Endothelial cell of umbilical vein (primary cell): ENCODE data around the gene EP300. TPM values are rescaled to one million over a fixed set of nuclear protein-coding genes. Genes with fewer than 3 reads are reported as not detected.
"Not testable (repeated sequence)": the region's sequence is repeated elsewhere in the genome, so short reads cannot be mapped to it uniquely, and the experiment has no call there.

Experiments used
- BruUV-seq: library from RNA; stranded (reverse); fragments of 400-500 nt; replicated peaks from 2 replicates; lab custom pipeline; 2021; lab: Mats Ljungman, UMichigan
- CTCF ChIA-PET: fragments of 300-600, 350-600 bp; sonication (Branson Sonifier 250); formaldehyde crosslinking; loops from one replicate; lab custom pipeline; 2021; ENCODE audit warnings: antibody characterized with exemption, inconsistent platforms; lab: Charles Lee
- POLR2A ChIA-PET: fragments of 300-600, 350-600 bp; sonication (Branson Sonifier 250); formaldehyde crosslinking; loops from one replicate; lab custom pipeline; 2021; ENCODE audit warnings: antibody characterized with exemption, inconsistent platforms; lab: Charles Lee
- DNase-seq: peaks from one replicate; pipeline ENCODE4 v3.0.0-alpha.2; 2011; ENCODE audit warnings: low read depth, low spot score
- FAIRE-seq: peaks from 2 replicates; lab custom pipeline; 2011; peaks lifted over from hg19 to GRCh38; lab: Jason Lieb, UNC
- H2AFZ ChIP-seq: 2 replicates; pipeline ENCODE4 v1.6.0; 2012; ENCODE audit warnings: low read depth, low read length, control low read depth, inconsistent platforms
- H3K27ac ChIP-seq: 2 replicates; pipeline ENCODE4 v1.5.1; 2011; ENCODE audit warnings: low read depth, mild to moderate bottlenecking, control low read depth, low read length, moderate library complexity; ENCODE audit not compliant: insufficient read depth
- H3K27me3 ChIP-seq, 2 experiments: 2 replicates each; pipeline versions ENCODE4 v1.6.0 to v1.6.1; 2011; ENCODE audit warnings: low read length in 2 of 2, mixed read lengths in 1 of 2; ENCODE audit not compliant: control insufficient read depth in 2 of 2, insufficient read depth in 2 of 2
- H3K36me3 ChIP-seq, 2 experiments: 2 replicates in 1 of 2; 3 replicates in 1 of 2; pipeline ENCODE4 v1.5.1; 2011; ENCODE audit warnings: low read length in 2 of 2, mild to moderate bottlenecking in 1 of 2, moderate library complexity in 1 of 2; ENCODE audit not compliant: control insufficient read depth in 2 of 2, insufficient read depth in 2 of 2; ENCODE audit errors: extremely low read depth in 1 of 2
- H3K4me1 ChIP-seq: 3 replicates; pipeline ENCODE4 v1.5.1; 2011; ENCODE audit warnings: mild to moderate bottlenecking, low read length; ENCODE audit not compliant: control insufficient read depth, insufficient read depth; ENCODE audit errors: extremely low read depth
- H3K4me2 ChIP-seq: 2 replicates; pipeline ENCODE4 v1.6.1; 2011; ENCODE audit warnings: low read length, control low read depth, mixed read lengths; ENCODE audit not compliant: insufficient read depth
- H3K4me3 ChIP-seq, 3 experiments: fragments of 200-600 bp in 1 of 3; sonication (generic), shearing (Covaris generic) in 1 of 3; replicated peaks in 1 of 3; 2 replicates each; pipeline ENCODE4 v1.5.1; 2011 to 2016; ENCODE audit warnings: control low read depth in 3 of 3, low read length in 3 of 3, mild to moderate bottlenecking in 2 of 3, inconsistent platforms in 1 of 3, low read depth in 1 of 3, moderate library complexity in 1 of 3; ENCODE audit not compliant: insufficient read depth in 1 of 3
- H3K79me2 ChIP-seq: 2 replicates; pipeline ENCODE4 v1.6.0; 2012; ENCODE audit warnings: low read length, inconsistent platforms; ENCODE audit not compliant: control insufficient read depth, insufficient read depth
- H3K9ac ChIP-seq: replicated peaks from 2 replicates; pipeline ENCODE3; 2011; ENCODE audit warnings: low read length, control low read depth; ENCODE audit not compliant: insufficient read depth; ENCODE audit errors: extremely low read depth
- H3K9me1 ChIP-seq: replicated peaks from 3 replicates; pipeline ENCODE4 v1.6.0; 2011; ENCODE audit warnings: mild to moderate bottlenecking, low read length; ENCODE audit not compliant: control insufficient read depth, insufficient read depth; ENCODE audit errors: extremely low read depth
- H3K9me3 ChIP-seq: replicated peaks from 2 replicates; pipeline ENCODE4 v1.5.1; 2012; ENCODE audit warnings: low read length, inconsistent platforms; ENCODE audit not compliant: control insufficient read depth, insufficient read depth
- H4K20me1 ChIP-seq: replicated peaks from 2 replicates; pipeline ENCODE3; 2011; ENCODE audit warnings: mild to moderate bottlenecking, low read length; ENCODE audit not compliant: control insufficient read depth, insufficient read depth; ENCODE audit errors: extremely low read depth
- EZH2 ChIP-seq: IDR thresholded peaks from 2 replicates; pipeline ENCODE4 v1.6.1; 2012; ENCODE audit warnings: borderline replicate concordance, low read depth, mild to moderate bottlenecking, moderate library complexity, low read length, inconsistent platforms; ENCODE audit not compliant: severe bottlenecking
- FOS ChIP-seq: IDR thresholded peaks from 2 replicates; pipeline ENCODE4 v1.6.1; 2011; ENCODE audit warnings: mild to moderate bottlenecking, low read length, moderate library complexity, borderline replicate concordance; ENCODE audit not compliant: insufficient read depth
- GATA2 ChIP-seq: IDR thresholded peaks from 2 replicates; pipeline ENCODE4 v1.7.0; 2011; ENCODE audit warnings: low read depth, mild to moderate bottlenecking, moderate library complexity, mixed read lengths, low read length; ENCODE audit not compliant: insufficient read length, insufficient read depth
- JUN ChIP-seq: IDR thresholded peaks from 2 replicates; pipeline ENCODE4 v1.6.1; 2011; ENCODE audit warnings: borderline replicate concordance, low read depth; ENCODE audit not compliant: insufficient read length, insufficient read depth
- MYC ChIP-seq: IDR thresholded peaks from one replicate; pipeline ENCODE4 v1.6.1; 2011; ENCODE audit warnings: mild to moderate bottlenecking, low read depth, low read length
- POLR2A ChIP-seq: IDR thresholded peaks from 2 replicates; pipeline ENCODE4 v1.6.1; 2012; ENCODE audit warnings: low read depth, mild to moderate bottlenecking, control low read depth, low read length
- POLR2AphosphoS5 ChIP-seq: IDR thresholded peaks from 2 replicates; pipeline ENCODE4 v1.6.1; 2012; ENCODE audit warnings: low read depth, mild to moderate bottlenecking, control low read depth, low read length, moderate library complexity; ENCODE audit not compliant: insufficient read depth
- dilution Hi-C: fragments of 300-500 bp; cut with MboI; formaldehyde crosslinking; loops from one replicate; pipeline ENCODE4 v1.15.0; 2019; ENCODE audit warnings: low sequenced_read_pairs; ENCODE audit not compliant: extremely low pct_ligation_motif_present
- intact Hi-C: fragments of 100-400 bp; cut with micrococcal nuclease; formaldehyde crosslinking; loops from one replicate; pipeline ENCODE4 v1.10.0; 2022
- polyA plus RNA-seq, 4 experiments: library from polyadenylated mRNA; depleted of rRNA in 3 of 4; stranded (reverse) in 3 of 4; unstranded in 1 of 4; fragments of >200 nt; gene quantifications; 2 replicates each; pipeline versions ENCODE4 v1.2.1 to v1.2.3, GENCODE V29; 2011 to 2012; ENCODE audit warnings: missing spikeins in 1 of 4
- total RNA-seq: library from RNA; stranded (reverse); gene quantifications from 2 replicates; pipeline ENCODE4 v1.2.3, GENCODE V29; 2021
- TF ChIP-seq, protein P1 (sequence below), 2 donors: IDR thresholded peaks; 1 replicate in 1 of 2; 2 replicates in 1 of 2; pipeline ENCODE4 v1.5.1; 2011; ENCODE audit warnings: low read length in 2 of 2, mild to moderate bottlenecking in 2 of 2, moderate library complexity in 2 of 2, control low read depth in 1 of 2, inconsistent platforms in 1 of 2, low read depth in 1 of 2; ENCODE audit not compliant: insufficient read depth in 1 of 2; ENCODE audit errors: extremely low read depth in 1 of 2
- TF ChIP-seq, protein P2 (sequence below): IDR thresholded peaks from 2 replicates; pipeline ENCODE4 v1.6.1; 2011; ENCODE audit not compliant: insufficient read depth, insufficient read length

Gene EP300
- total and polyA plus RNA-seq, 2 donors (not counting 3 experiments of a cell fraction or from before 2014, with no cell fraction given) = 24.4 to 63.0 TPM

DNA sequence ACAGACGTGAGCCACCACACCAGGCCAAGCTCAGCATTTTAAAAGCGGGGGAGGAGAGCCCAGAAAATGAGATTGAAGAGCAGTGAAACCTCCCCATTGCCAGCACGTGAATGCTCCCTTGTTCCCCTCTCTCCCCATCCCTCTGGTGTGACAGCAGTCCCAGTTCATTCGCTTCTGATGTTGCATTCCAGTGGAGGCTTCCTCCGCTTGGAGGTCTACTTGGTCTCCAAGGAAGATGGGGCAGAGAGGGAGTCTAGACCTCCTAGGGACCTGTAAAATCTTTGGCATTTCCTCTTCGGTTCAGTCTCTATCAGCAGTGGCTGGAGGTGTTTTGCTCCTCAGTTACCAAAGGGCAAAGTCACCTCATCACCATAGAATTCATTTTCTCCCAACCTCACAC lies 30.2 kb upstream of the EP300 start:
- FAIRE-seq = no peak
- no peaks in the 10 kb centered on the region for H3K4me1 ChIP-seq
- no peak for DNase-seq
- no peaks in the 10 kb centered on the region for H3K27me3 ChIP-seq
- no peak overlapping the region for H3K4me2 ChIP-seq
- dilution Hi-C loops (no loop called here), intact Hi-C loops (no loop called here)
- no peaks in the 10 kb centered on the region for H3K9me3 ChIP-seq
- CTCF ChIA-PET = interaction anchor here (0.6 to 1.4 kb wide), 4 partner anchors 13 to 95 kb away, joined by 3 to 4 read pairs (median 3); no protein-coding TSS in a partner anchor
- TF ChIP-seq, protein P1, sequence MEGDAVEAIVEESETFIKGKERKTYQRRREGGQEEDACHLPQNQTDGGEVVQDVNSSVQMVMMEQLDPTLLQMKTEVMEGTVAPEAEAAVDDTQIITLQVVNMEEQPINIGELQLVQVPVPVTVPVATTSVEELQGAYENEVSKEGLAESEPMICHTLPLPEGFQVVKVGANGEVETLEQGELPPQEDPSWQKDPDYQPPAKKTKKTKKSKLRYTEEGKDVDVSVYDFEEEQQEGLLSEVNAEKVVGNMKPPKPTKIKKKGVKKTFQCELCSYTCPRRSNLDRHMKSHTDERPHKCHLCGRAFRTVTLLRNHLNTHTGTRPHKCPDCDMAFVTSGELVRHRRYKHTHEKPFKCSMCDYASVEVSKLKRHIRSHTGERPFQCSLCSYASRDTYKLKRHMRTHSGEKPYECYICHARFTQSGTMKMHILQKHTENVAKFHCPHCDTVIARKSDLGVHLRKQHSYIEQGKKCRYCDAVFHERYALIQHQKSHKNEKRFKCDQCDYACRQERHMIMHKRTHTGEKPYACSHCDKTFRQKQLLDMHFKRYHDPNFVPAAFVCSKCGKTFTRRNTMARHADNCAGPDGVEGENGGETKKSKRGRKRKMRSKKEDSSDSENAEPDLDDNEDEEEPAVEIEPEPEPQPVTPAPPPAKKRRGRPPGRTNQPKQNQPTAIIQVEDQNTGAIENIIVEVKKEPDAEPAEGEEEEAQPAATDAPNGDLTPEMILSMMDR (IDR thresholded peaks at IDR 0.05; ENCODE audit: extremely low read depth in 1 of 2, insufficient read depth in 1 of 2, low read depth in 1 of 2, low read length in 2 of 2) = no peak
- TF ChIP-seq MYC (no peak), GATA2 (no peak), JUN (no peak), POLR2A (no peak), FOS (no peak), POLR2AphosphoS5 (no peak), EZH2 (no peak)
- TF ChIP-seq, protein P2, sequence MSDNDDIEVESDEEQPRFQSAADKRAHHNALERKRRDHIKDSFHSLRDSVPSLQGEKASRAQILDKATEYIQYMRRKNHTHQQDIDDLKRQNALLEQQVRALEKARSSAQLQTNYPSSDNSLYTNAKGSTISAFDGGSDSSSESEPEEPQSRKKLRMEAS = no peak
- H3K4me3 ChIP-seq = no peak overlapping the region
- H3K9ac ChIP-seq = no peak overlapping the region
- H3K79me2 ChIP-seq = no peaks in the 10 kb centered on the region
- no peaks in the 10 kb centered on the region for H4K20me1 ChIP-seq
- BruUV-seq = no TSS peak
- no peaks in the 10 kb centered on the region for H3K36me3 ChIP-seq
- POLR2A ChIA-PET = no interaction called here
- no peak overlapping the region for H3K27ac ChIP-seq
- no peaks in the 10 kb centered on the region for H3K9me1 ChIP-seq
- H2AFZ ChIP-seq = no peak overlapping the region

DNA sequence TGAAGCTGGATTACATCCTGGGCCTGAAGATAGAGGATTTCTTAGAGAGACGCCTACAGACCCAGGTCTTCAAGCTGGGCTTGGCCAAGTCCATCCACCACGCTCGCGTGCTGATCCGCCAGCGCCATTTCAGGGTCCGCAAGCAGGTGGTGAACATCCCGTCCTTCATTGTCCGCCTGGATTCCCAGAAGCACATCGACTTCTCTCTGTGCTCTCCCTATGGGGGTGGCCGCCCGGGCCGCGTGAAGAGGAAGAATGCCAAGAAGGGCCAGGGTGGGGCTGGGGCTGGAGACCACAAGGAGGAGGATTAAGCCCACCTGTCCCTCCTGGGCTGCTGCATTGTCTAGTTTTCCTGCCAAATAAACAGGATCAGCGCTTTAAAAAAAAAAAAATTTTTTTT lies 28.1 kb upstream of the EP300 start:
- H3K27me3 ChIP-seq, H3K4me3 ChIP-seq, H3K79me2 ChIP-seq, DNase-seq, H4K20me1 ChIP-seq, H3K36me3 ChIP-seq, H3K9ac ChIP-seq, H3K4me2 ChIP-seq, POLR2A ChIA-PET, H3K9me3 ChIP-seq, BruUV-seq, H3K27ac ChIP-seq, dilution Hi-C loops, FAIRE-seq, H2AFZ ChIP-seq, H3K9me1 ChIP-seq, H3K4me1 ChIP-seq, intact Hi-C loops: not testable (repeated sequence)
- CTCF ChIA-PET = interaction anchor here (1.5 kb wide), 1 partner anchor 142 kb away, joined by 4 read pairs; no protein-coding TSS in a partner anchor

DNA sequence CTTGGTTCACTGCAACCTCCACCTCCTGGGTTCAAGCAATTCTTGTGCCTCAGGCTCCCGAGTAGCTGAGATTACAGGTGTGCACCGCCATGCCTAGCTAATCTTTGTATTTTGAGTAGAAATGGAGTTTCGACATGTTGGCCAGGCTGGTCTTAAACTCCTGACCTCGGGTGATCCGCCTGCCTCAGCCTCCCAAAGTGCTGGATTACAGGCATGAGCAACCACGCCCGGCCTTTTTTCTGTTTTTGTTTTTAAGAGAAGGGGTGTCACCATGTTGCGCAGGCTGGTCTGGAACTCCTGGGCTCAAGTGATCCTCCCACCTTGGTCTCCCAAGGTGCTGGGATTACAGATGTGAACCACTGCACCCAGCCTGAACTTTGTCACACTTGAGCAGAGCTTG lies 26.1 kb upstream of the EP300 start:
- H4K20me1 ChIP-seq, H3K36me3 ChIP-seq, H3K27ac ChIP-seq, H3K9me3 ChIP-seq, H3K4me1 ChIP-seq, H3K9ac ChIP-seq, H3K27me3 ChIP-seq, H3K4me2 ChIP-seq, intact Hi-C loops, DNase-seq, H3K9me1 ChIP-seq, BruUV-seq, H3K4me3 ChIP-seq, FAIRE-seq, H2AFZ ChIP-seq, H3K79me2 ChIP-seq, dilution Hi-C loops: not testable (repeated sequence)
- ChIA-PET CTCF (interaction anchor here (0.6 kb wide), 1 partner anchor 61 kb away, joined by 3 read pairs; no protein-coding TSS in a partner anchor), POLR2A (interaction anchor here (0.7 kb wide), 1 partner anchor 100 kb away, joined by 3 read pairs; no protein-coding TSS in a partner anchor)
